Measurements from ENCODE around the gene SNRNP48. TPM values are rescaled to one million over a fixed set of nuclear protein-coding genes. Genes with fewer than 3 reads are reported as not detected.

SNRNP48 gene
- polyA plus RNA-seq, 1 of the 3 experiments (the other 2 are of a cell fraction): 5.7 TPM

DNA sequence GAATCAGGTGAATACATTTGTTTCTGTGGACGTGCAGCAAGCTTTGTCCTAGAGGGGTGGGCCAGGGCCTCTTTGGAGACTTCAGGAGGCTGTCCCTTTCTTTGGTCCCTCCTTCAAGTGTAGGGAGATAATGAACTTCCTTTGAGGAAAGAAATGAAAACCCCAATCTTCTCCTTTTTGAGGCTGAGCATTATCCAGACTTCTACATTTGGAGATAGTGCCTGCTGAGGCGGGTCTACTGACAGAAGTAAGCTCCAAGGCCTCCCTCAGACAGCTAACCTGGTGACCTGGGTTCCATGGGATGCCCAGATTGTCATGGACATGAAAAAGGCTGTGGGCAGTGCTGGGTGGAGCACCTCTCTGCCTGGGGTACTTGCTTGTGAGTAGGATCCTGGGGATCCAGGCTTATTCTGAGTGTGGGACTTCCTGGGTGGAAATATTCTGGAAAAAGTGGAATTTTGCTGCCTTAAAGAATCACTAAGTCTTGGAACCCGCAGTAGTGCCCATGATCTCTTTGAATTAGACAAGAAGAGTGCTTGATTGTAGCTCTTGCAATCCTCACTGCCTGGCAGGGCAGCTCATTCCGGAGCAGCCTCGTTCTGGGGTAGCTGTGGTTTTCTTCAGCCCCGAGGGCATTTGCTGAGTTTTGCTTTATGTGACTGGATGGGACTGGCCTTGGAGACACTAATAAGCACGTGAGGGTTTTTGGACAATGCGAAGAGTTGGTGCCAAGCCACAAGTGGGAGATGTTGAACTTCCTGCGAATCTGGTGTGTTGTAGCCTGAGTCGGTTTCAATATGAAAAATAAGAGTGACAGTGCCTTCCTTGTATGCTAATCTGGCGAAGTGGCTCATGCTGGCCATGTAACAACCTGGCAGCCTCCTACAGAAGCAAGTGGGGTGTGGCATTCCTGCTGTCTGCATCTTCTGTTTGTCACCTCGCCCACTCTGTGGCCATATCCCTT lies 28.1 kb downstream of the SNRNP48 start:
- Histone ChIP-seq H3F3A (replicated peaks; ENCODE audit: insufficient read depth) (no peaks in the 10 kb centered on the region), H2AFZ (ENCODE audit: low read depth) (no peak overlapping the region), H3K9ac (no peak overlapping the region), H3K9me3 (no peaks in the 10 kb centered on the region), H3K9me2 (no peaks in the 10 kb centered on the region), H3K36me3 (replicated peaks in 1 of 2; ENCODE audit: control insufficient read depth in 1 of 2, insufficient read depth in 2 of 2, low read length in 1 of 2) (peaks cover 0 to 3% of the 10 kb centered on the region in 2 experiments), H3K4me1 (ENCODE audit: control insufficient read depth in 1 of 2, insufficient read depth in 2 of 2, low read depth in 1 of 2, low read length in 1 of 2) (no peaks in the 10 kb centered on the region), H3K27me3 (ENCODE audit: insufficient read depth) (no peaks in the 10 kb centered on the region), H4K20me1 (ENCODE audit: insufficient read depth) (no peaks in the 10 kb centered on the region), H3K4me2 (no peak overlapping the region), H3K4me3 (ENCODE audit: low read depth in 2 of 2, low read length in 1 of 2) (no peak overlapping the region), H3K79me2 (ENCODE audit: insufficient read depth) (no peaks in the 10 kb centered on the region), H3K27ac (ENCODE audit: low read depth in 2 of 2, low read length in 1 of 2) (no peak overlapping the region)
- no peak for DNase-seq
- POLR2A ChIA-PET: no interaction called here
- 51% methylated on average over 11 of the region's 12 CpGs for WGBS (ENCODE audit: low lambda C conversion rate)
- TF ChIP-seq RFX5 (IDR thresholded peaks at IDR 0.05; ENCODE audit: low read length) (no peak), ELF1 (IDR thresholded peaks at IDR 0.05) (no peak), RXRA (IDR thresholded peaks at IDR 0.05; ENCODE audit: borderline replicate concordance, low read depth) (no peak), FOSL2 (IDR thresholded peaks at IDR 0.05; ENCODE audit: borderline replicate concordance, low read depth) (no peak), RCOR1 (IDR thresholded peaks at IDR 0.05; ENCODE audit: low read length) (no peak), CHD2 (IDR thresholded peaks at IDR 0.05; ENCODE audit: low read length, partially characterized antibody) (no peak), USF1 (IDR thresholded peaks at IDR 0.05; ENCODE audit: borderline replicate concordance, low read depth) (no peak)
- TF ChIP-seq, protein P1, sequence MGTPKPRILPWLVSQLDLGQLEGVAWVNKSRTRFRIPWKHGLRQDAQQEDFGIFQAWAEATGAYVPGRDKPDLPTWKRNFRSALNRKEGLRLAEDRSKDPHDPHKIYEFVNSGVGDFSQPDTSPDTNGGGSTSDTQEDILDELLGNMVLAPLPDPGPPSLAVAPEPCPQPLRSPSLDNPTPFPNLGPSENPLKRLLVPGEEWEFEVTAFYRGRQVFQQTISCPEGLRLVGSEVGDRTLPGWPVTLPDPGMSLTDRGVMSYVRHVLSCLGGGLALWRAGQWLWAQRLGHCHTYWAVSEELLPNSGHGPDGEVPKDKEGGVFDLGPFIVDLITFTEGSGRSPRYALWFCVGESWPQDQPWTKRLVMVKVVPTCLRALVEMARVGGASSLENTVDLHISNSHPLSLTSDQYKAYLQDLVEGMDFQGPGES (IDR thresholded peaks at IDR 0.05; ENCODE audit: low read depth, low read length): no peak
- CTCF ChIA-PET: interaction anchor here (1.1 to 11.2 kb wide), 5 partner anchors 12 to 953 kb away, joined by 3 to 134 read pairs (median 14); no protein-coding TSS in a partner anchor

DNA sequence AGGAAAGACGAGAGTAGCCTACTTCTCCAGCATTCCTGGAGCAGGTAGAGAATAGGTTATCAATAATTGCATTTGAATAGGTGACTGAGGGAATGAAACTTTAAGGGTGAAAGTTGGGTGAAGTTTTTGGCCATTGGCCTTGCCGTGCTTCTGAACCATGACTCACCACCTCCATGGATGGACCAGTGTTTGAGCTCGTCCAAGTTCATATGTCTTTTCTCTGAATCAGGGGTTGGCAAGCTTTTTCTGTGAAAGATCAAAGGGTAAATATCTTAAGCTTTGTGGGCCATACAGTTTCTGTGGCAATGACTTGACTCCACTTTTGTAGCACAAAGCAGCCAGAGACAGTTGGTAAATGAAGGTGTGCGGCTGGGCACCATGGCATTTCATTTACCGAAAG lies 31.8 kb downstream of the SNRNP48 start:
- DNase-seq: no peak
- Histone ChIP-seq H4K20me1 (ENCODE audit: insufficient read depth) (no peaks in the 10 kb centered on the region), H2AFZ (ENCODE audit: low read depth) (no peak overlapping the region), H3F3A (replicated peaks; ENCODE audit: insufficient read depth) (no peaks in the 10 kb centered on the region), H3K9me2 (no peaks in the 10 kb centered on the region), H3K27me3 (ENCODE audit: insufficient read depth) (no peaks in the 10 kb centered on the region), H3K36me3 (replicated peaks in 1 of 2; ENCODE audit: control insufficient read depth in 1 of 2, insufficient read depth in 2 of 2, low read length in 1 of 2) (no peaks in the 10 kb centered on the region), H3K79me2 (ENCODE audit: insufficient read depth) (no peaks in the 10 kb centered on the region), H3K9ac (no peak overlapping the region), H3K4me2 (no peak overlapping the region), H3K9me3 (no peaks in the 10 kb centered on the region), H3K4me3 (ENCODE audit: low read depth in 2 of 2, low read length in 1 of 2) (no peak overlapping the region), H3K27ac (ENCODE audit: low read depth in 2 of 2, low read length in 1 of 2) (no peak overlapping the region), H3K4me1 (ENCODE audit: control insufficient read depth in 1 of 2, insufficient read depth in 2 of 2, low read depth in 1 of 2, low read length in 1 of 2) (no peaks in the 10 kb centered on the region)
- TF ChIP-seq SMC3 (IDR thresholded peaks at IDR 0.05; ENCODE audit: low read depth, low read length): no peak
- no peak for TF ChIP-seq SIN3A (IDR thresholded peaks at IDR 0.05; ENCODE audit: borderline replicate concordance, low read depth, low read length)
- no peak for TF ChIP-seq CHD2 (IDR thresholded peaks at IDR 0.05; ENCODE audit: low read length, partially characterized antibody)
- no peak for TF ChIP-seq NRF1 (IDR thresholded peaks at IDR 0.05; ENCODE audit: low read depth, low read length)
- no peak for TF ChIP-seq YY1 (IDR thresholded peaks at IDR 0.05; ENCODE audit: low read depth)
- TF ChIP-seq MXI1 (IDR thresholded peaks at IDR 0.05; ENCODE audit: low read depth, low read length): no peak
- WGBS (ENCODE audit: low lambda C conversion rate): 78% methylated on average over 5 of the region's 5 CpGs
- POLR2A ChIA-PET: no interaction called here
- CTCF ChIA-PET: interaction anchor here (1.5 kb wide), 1 partner anchor 346 kb away, joined by 9 read pairs; no protein-coding TSS in a partner anchor

Measured in SK-N-SH (cell line).